ENCODE measurements around the gene IDS.
"Not testable (repeated sequence)": the region's sequence is repeated elsewhere in the genome, so short reads cannot be mapped to it uniquely, and the experiment has no call there.

IDS gene

GRCh38 chrX:149526318-149527033 is 21.4 kb upstream of the IDS start:
- not testable (repeated sequence) for DNase-seq (ENCODE audit: low spot score)

GRCh38 chrX:149525903-149526302 is 20.8 kb upstream of the IDS start:
- not testable (repeated sequence) for DNase-seq (ENCODE audit: low spot score)

DNA sequence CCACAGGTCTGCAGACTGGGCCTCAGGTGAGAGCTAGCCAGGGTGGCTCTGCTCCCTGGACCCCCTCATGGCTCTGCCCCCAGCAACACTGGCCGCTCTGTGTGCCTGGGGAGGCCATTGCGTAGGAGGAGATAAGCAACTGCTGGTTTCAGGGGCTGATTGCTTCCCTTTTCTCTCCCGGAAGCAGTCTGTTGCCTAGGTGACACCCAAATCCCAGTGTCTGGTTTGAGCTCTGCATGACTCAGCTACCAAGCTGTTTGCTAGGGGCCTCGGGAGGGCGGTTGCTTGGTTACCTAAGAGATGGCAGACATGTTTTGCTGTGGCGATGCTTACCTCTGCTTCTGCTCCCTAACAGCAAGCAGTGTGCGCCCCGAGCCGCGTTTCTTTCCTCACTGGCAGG is 20.3 kb upstream of the IDS start:
- DNase-seq (ENCODE audit: low spot score) = not testable (repeated sequence)

- no peak for DNase-seq (ENCODE audit: low spot score)
These were observed 17.8 kb upstream of the IDS start for GRCh38 chrX:149522916-149523315.

DNA sequence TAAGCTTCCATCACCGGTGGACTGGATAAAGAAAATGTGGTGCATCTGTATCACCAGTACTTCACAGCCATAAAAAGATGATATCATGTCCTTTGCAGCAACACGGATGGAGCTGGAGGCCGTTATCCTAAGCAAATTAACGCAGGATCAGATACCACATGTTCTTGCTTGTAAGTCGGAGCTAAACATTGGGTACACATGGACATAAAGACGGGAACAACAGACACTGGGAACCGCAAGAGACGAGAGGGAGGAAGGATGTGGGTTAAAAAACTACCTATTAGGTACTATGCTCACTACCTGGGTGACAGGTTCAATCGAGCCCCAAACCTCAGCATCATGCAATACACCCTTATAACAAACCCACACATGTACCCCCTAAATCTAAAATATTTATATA is 16.3 kb upstream of the IDS start:
- DNase-seq (ENCODE audit: low spot score) = no peak

GRCh38 chrX:149520636-149521277 is 15.7 kb upstream of the IDS start:
- DNase-seq (ENCODE audit: low spot score) = not testable (repeated sequence)

DNA sequence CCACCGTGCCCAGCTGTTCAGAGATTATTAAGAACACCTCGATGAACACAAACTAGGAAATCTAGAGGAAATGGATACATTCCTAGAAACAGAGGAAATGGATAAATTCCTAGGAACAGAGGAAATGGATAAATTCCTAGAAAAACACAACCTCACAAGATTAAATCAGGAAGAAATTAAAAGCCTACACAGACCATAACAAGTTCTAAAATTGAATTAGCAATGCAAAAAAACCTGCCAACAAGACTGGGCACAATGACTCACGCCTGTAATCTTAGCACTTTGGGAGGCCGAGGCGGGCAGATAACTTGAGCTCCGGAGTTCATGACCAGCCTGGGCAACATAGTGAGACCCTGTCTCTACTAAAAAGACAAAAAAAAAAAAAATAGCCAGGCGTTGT is 13.1 kb upstream of the IDS start:
- DNase-seq (ENCODE audit: low spot score) = no peak

DNA sequence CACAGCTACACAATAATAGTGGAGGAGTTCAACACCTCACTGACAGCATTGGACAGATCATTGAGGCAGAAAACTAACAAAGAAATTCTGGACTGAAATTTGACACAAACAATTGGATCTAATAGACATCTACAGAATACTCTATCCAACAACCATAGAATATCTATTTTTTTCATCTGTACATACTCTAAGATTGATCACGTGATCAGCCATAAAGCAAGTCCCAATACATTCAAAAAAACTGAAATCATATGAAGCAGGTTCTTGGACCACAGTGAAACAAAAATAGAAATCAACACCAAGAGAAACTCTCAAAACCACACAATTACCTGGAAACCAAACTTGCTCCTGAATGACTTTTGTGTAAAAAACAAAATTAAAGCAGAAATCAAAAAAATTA is 12.2 kb upstream of the IDS start:
- DNase-seq (ENCODE audit: low spot score) = no peak

GRCh38 chrX:149516604-149517003 is 11.5 kb upstream of the IDS start:
- DNase-seq (ENCODE audit: low spot score) = no peak

DNA sequence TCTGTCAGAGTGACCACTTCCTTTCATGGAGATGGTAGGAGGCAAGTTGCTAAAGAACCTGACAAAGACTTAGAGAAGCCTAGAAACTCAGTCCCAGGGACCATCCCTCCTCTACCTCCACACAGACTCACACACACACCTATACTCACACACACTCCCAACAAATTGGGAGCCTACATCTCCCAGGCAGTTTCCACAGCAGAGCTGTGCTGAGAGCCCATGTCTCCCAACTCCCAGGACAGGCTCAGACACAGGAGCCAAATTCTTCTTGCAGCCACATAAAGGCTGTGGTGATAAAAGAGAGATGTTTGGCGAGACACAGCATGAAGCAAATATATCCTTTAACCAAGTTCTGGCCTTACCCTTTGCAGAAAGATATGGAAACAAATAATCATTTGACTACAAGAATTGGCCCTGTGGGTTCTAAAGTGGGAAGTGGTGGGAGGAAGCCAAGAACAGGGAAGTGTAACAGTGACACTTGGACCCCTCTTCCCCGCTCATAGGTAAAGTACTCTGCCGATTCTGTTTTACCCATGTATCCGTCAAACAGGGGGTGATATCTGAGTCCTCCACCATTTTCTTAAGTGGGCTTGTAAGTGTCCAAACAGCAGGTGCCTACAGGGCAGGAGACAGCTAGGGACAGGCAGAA is 11.0 kb upstream of the IDS start:
- DNase-seq (ENCODE audit: low spot score) = no peak

DNA sequence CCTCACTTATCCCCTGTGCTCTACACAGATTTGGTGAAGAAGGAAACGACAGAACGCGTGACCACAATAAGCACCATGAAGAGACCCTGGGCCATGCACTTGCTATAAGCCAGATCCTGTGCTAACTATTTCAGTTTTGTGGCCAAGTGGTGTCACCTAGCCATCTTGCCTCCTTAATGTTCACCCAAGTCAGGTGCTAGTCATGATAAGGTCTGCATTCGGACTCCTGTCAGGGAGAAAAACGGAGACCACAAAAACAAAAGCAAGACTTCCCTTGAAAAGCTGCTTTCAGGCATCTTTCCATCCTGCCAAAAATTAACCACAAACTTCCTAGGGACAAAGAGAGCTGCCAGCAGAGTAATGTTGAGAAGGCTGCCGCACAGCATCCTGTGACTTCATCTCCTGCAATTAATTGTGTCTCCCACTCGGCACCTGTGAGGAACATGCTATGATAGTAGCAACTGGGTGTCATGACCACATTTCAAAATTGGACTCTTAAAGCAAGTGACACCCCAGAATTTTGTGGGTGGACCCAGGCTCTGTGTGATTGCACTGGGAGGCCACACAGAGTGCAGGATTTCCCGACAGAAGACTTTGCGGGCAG is 8.8 kb upstream of the IDS start:
- DNase-seq (ENCODE audit: low spot score) = no peak

DNA sequence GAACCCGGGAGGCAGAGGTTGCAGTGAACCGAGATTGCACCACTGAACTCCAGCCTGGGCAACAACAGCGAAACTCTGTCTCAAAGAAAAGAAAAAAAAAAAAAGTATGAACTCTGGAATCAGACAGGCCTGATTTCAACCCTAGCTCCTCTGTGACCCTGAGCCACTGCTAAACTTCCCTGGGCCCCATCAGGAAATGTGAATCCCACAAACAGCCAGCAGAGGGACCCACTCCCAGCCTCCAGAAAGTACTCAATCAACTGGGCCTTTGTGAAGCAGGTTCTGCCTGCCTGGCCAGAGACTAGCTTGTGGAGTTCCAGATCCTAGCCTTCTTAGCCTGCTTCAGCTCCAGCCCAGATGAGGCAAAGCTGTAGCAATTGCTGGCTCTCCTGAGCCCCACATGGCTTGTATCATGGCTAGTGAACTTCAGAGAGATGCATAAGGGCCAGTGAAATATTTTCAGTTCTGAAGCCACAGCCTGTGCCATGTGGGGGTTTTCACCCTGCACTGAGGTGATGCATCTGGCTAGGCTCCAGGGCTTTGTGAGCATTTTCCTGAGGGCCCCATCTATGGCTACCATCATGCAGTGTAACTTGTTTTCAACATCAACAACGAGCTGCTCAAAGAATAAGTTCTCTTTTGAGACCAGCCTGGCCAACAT is 7.2 kb upstream of the IDS start:
- peak; percentile 41 for DNase-seq (ENCODE audit: low spot score)

GRCh38 chrX:149511081-149511480 is 6.0 kb upstream of the IDS start:
- DNase-seq (ENCODE audit: low spot score) = no peak

GRCh38 chrX:149510386-149510785 is 5.3 kb upstream of the IDS start:
- DNase-seq (ENCODE audit: low spot score) = no peak

DNA sequence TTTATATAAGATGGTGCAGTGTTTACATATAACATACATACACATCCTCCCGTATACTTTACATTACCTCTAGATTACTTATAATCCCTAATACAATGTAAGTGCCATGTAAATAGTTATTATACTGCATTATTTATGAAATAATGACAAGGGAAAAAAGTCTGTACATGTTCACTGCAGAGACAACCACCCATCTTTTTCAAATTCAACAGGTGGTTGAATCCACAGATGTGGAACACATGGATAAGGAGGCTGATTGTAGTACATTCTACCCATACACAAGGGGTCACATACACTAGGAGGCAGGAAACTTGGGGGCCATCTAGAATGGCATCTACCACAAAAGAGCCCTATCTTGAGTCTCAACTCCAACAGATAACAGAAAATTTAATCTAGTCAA is 3.4 kb upstream of the IDS start:
- DNase-seq (ENCODE audit: low spot score) = no peak

- DNase-seq (ENCODE audit: low spot score) = no peak
These were observed 1.2 kb upstream of the IDS start for GRCh38 chrX:149506349-149506748.

GRCh38 chrX:149505671-149506070 is 565 bp upstream of the IDS start:
- no peak for DNase-seq (ENCODE audit: low spot score)

GRCh38 chrX:149504226-149504914 is 736 bp downstream of the IDS start:
- peak; percentile 22 for DNase-seq (ENCODE audit: low spot score)

- not testable (repeated sequence) for DNase-seq (ENCODE audit: low spot score)
These were observed 1.7 kb downstream of the IDS start for GRCh38 chrX:149503446-149503845.

GRCh38 chrX:149502923-149503322 is 2.2 kb downstream of the IDS start:
- DNase-seq (ENCODE audit: low spot score) = not testable (repeated sequence)

- no peak for DNase-seq (ENCODE audit: low spot score)
These were observed 5.3 kb downstream of the IDS start for GRCh38 chrX:149499766-149500165.

- no peak for DNase-seq (ENCODE audit: low spot score)
These were observed 6.3 kb downstream of the IDS start for GRCh38 chrX:149498767-149499166.

Data from iPS-NIHi11 (cell line).